HG03558 (cell line): ENCODE measurements around the gene SPACA4.

Experiments
- ATAC-seq: cut with Tn5 transposase; IDR thresholded peaks from one replicate; pipeline ENCODE4 v1.9.1; 2021; ENCODE audit warnings: moderate number of reproducible peaks; ENCODE audit not compliant: unreplicated experiment; ENCODE audit errors: extremely low read depth

SPACA4 gene

DNA sequence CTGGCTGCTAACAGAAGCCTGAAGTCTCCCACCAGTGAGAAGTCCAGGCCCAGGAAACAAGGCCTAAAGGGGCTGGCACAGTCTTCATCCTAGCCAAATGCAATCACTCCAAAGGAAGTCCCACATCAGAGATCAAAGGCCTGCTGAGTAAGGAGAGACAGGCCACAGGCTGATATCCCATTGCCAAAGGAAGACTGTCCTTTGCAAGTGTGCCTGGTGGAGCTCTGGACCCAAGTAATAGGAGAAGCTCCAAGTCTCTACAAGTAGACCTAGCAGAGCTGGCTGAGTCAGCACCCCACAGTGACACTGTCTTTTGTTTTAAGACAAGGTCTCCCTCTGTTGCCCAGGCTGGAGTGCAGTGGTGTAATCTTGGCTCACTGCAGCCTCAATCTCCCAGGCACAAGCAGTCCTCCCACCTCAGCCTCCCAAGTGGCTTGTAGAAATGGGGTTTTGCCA lies 26.2 kb downstream of the SPACA4 start:
- ATAC-seq, result no peak

- ATAC-seq, result no peak
Measured at GRCh38 chr19:48633148-48634035, 26.9 kb downstream of the SPACA4 start.

GRCh38 chr19:48634036-48634342 lies 27.4 kb downstream of the SPACA4 start:
- ATAC-seq, result no peak

DNA sequence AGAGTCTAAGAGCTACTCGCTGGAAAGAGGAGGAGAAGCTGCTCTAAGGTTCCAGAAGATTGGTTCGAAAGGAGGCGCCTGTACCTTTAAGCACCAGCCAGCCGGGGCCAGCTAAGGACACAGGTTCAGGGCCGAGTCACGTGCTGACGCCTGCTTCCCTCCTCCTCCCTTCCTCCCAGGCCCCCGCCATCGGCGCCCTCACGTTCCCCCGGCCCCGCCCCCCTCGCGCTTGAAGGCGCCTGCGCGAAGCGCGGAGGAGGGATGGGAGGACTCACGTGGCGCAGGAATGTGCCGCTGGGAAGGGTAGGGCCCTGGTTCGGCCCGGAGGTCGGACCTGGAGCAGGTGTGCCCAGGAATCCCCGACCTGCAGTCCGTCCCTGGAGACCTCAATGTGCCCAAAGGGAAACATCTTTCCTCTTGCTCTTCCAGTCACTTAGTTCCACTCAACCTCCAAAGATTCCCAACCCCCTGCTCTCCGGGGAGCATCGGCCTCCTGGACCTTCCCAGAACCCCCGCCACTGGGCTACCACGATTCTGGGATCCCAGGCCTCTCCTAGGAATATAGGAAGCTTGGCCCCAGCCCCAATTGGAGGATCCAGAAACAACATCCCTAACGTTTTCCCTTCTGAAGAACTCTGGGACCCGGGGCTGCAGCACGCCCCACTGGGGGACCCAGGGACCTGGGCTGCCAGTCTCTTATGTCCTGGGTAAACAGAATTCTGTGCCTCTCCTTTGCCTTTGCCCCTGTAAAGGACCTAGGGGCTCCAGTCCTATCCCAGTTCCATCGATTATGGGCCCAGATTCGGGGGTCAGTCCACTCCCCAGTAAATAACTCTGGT lies 28.1 kb downstream of the SPACA4 start:
- ATAC-seq, result no peak

DNA sequence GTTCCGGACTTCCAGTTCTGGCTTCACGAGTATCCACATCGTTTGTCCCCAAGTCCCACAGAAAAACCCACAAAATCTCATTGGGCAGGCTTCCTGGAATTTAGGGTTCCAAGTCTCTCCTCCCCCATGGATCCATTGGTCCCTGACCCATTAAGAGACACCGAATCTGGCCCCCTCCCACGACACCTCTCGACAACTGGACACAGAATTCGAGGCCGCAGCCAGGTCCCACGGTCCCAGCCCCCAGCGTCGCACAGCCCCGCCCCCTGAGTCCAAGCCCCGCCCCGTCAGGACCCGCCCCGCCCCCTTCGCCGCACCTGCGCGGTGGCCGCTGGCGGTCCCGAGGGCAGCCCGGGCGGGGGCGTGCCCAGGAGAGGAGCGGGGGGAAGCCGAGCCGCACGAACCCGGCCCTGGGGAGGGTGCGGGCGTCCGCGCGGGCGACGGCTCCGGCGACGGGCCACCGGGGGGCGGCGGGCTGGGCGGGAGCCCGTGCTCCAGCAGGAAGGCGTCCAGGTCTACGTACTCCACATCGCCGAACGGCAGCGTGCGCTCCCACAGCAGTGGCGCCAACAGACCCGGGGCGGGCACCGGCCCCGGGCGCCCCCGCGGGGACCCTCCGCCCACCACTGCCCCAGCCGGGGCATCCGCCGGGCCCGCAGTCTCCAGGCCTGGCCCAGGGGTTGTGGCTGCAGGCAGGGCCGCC lies 28.9 kb downstream of the SPACA4 start:
- ATAC-seq, result no peak

DNA sequence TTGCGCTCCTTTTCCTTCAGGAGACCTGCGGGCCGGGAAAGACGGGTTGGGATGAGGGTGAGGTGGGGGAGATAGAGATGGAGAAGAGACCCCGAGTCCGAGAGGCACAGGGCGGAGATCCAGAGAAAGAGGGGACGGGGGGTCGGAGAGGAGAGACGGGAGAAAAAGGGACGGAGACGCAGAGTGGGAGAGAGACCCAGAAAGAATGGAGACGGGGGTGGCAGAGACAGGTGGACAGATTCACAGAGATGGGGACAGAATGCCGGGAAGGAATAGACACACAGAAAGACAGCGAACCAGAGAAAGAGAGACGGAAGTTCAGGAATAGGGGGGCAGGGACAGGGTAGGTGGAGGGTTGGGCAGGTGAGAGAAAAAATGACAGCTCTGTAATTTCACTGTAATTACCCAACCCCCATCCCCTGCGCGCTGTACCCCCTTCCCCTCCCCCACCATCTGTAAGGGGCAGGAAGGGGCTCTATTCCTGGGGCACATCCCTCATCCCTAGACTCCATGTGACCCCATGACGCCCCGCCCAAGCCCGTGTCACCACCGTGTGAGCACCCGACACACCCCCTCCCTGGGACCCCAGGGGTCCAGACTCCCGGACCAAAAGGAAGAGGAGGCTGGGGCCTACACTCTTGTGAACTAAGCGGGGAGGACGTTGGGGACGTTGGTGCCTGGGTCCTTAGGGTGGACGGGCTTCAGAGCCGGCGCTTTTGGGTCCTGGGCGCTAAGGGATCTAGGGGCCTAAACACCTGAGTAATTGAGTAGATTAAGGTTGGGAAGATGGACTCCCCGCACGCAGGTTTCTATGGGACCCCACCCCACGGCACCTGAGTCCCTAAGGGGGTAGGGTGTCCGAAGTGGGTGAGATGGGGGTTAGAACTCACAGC lies 29.7 kb downstream of the SPACA4 start:
- no peak for ATAC-seq

GRCh38 chr19:48636859-48637448 lies 30.4 kb downstream of the SPACA4 start, which contains the start of gene DBP:
Gene DBP, minus strand, starts transcription at chr19:48637379. Its CDS starts 385 bp downstream, at chr19:48636994.
- no peak for ATAC-seq

DNA sequence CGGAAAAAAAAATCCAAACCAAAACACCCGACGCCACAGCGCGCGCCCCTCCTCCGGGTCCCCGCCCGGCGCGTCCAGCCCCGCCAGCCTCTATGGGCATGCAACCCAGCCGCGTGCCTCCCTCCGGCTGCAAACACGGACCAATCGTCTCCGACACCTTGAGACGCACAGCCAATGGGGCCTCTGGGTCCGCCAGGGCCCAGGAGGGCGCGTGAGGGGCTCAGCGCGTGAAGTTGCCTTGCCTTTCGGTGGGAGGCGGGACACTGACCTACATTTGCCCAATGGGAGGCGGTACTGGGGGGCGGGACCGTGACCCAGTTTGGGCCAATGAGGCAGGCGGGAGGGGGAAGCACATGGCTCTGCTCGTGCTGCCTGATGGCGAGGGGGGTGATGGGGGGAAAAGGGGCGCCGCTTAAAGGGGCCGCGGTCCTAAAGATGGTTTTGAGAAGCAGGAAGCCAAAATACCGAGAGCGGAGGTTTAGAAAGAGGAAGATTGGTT lies 31.0 kb downstream of the SPACA4 start:
- peak; percentile 54 for ATAC-seq

DNA sequence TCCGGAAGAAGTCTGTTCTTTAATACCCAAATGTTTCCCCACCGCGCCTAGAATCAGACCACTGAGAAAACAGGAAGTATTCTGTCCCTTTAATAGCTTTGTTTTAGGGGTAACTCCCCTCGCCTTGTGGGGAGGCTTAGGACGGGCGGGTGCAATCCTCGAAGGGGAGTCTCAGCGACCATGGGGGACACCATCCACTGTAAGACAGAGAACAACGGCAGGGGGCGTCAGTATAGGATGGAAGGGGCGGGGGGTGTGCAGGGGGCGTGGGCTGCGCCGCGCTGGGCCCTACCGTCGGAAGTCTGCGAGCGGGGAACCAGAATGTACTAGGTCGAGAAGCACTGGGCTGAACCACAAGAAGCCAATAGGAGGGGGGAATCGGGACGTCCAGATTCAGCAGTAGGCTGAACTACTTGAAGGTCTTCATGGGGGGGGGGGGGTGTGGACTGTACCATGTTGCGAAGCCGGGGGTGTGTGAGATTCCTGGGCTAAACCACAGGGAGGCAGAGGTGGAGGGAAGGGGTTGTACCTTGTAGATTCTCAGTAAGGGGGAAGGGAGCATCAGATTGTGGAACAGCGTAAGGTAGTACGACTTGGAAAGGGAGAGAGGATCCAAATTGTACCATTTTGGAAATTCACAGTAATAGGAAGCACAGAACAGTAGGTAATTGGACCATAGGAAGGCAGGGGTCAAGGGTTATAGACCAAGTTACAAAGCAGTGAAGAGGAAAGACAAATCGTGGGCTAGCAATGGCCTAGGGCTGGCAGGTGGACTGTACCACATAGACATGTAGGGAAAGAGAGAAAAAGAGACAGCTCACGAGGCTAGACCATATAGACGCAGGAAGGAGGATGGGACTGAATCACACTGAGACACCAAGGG lies 31.6 kb downstream of the SPACA4 start:
- no peak for ATAC-seq

DNA sequence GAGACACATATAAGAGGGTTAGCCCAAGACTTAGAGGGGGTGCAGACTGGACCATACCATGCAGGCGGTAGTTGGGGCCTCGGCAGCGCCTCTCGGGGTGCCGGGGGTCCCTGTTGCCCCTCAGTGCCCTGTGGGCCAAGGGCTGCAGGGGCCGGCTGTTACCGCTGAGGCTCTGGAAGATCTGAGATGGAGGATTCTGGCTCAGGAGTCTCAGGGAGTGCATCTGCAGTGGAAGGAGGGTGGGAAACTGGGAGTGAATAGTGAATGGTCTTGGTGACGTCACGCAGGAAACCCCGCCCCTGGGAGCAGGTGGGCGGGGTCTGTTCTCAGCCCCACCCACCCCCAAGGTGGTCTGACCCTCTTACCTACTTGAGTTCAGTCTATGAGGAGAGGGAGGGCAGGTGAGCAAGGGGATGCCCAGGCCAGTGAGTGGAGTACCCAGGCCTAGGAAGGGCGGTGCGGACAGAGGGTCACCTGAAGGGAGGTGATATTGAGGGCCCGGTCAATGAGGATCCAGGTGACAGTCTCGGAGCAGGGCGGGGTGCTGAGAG lies 32.4 kb downstream of the SPACA4 start:
- no peak for ATAC-seq

DNA sequence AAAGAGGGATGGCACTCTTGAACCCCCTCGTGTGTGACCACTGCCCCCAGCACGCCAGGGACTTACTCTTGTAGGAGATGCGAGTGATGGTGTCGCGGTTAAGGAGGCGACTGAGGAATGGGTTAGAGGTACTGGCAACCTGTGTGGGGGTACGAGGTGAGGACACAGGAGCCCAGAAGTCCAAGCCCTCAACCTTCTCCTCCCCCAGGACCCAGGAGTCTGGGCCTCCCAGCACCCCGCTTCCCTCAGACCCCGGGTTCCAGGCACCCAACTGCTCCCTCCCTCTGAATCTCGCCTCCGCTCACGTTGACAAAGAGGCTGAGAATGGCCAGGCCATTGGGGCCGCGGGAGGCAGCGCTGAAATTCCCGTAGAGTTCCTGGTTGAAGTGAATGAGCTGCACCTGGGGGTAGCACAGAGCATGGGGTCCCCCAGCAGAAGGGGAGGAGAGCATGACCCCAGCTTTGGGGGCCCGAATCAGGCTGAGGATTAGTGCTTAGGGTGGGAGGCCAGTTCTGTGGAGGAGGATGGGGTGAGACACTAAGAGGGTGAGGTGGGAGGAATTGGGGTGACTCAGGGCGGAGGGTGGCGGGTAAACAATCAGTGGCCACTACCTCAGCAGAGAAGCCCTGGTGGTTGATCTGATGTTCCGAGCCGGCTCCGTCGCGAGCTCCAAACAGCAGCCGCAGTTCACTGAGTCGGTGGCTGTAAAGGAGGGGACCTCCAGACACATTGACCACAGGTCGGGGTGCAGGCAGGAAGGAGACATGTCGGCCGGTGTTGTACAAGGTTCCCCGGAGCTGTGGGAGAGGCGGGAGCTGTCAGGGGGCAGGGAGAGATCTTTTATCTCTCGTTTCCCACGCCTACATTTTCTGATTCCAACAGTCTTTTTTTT lies 33.2 kb downstream of the SPACA4 start:
- no peak for ATAC-seq

- ATAC-seq, result no peak
Measured at GRCh38 chr19:48641850-48642249, 35.3 kb downstream of the SPACA4 start.

DNA sequence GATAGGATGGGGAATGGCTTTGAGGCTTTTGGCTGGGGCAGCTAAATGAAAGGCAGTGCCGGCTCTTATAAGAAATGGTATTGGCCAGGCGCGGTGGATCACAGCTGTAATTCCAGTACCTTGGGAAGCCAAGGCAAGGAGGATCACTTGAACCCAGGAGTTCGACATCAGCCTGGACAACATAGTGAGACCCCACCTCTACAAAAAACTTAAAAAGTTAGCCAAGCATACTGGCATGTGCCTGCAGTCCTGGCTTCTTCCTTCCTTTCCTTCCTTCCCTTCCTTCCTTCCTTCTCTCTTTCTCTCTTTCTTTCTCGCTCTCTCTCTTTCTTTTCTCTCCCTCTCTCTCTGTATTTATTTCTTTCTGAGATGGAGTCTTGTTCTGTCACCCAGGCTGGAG lies 36.3 kb downstream of the SPACA4 start:
- ATAC-seq, result no peak

DNA sequence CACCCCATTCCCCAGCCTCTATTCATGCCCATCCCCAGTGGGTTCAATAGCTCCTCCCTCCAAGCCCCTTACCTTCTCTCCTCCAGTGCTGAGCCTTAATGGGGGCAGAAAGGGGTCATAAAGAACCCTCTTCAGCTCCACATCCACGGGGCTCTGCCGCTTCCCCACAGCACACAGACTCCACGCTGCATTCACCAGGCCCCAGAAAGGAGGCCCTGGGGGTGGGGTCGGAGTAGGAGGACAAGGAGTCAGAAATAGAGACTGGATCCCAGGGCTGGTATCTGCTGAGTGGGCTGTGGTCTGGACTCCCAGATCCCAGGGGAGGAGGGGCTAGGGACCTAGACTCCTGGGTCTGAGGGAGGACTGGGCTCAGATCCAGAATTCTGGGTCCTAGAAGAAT lies 37.8 kb downstream of the SPACA4 start:
- ATAC-seq, result no peak

DNA sequence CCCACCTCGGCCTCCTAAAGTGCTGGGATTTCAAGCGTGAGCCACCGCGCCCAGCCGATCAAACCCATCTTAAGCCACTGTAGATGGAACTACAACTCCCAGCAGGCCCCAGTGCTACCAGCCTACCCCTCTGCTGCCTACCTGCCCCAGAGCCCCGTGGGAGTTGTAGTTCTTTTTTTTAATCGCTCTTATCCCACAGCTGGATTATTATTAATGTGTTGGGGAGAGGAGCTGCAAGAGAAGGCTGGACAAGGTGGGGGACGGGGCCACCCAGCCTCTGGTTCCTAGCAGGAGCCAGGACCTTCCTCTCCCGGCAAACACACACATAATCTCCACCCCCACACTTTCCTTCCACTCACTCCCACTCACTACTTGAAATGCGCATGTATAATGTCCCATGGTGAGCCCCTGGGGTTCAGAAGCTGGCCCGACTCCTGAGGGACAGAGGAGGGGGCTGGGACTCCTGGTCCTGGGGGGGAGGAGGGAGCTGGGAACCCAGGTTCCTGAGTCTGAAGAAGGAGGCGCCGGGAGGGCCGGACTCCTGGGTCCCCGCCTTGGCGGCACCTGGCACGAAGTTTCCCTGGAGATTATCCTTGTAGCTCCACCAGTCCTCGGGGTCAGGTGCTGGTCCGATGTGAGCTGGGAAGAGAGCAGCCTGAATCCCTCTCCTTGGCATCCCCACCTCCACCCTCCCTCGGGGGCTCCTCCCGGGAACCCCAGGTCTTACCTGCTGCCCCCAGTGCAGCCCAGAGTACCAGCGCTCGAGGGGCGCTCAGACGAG lies 38.5 kb downstream of the SPACA4 start:
- no peak for ATAC-seq

- ATAC-seq, result no peak
Measured at GRCh38 chr19:48645620-48646000, 39.1 kb downstream of the SPACA4 start.
